Mucosa of descending colon (tissue), 3 donors: Measurements from ENCODE around the gene DNAJA4. TPM values are rescaled to one million over a fixed set of nuclear protein-coding genes. Genes with fewer than 3 reads are reported as not detected.

Experiments
- ATAC-seq: fragments of 200-7000 bp; cut with Tn5 transposase; one replicate; pipeline ENCODE4 v1.9.1; 2020; ENCODE audit warnings: mild to moderate bottlenecking, moderate library complexity
- DNase-seq, 3 donors: peaks; one replicate each; pipeline ENCODE4 v3.0.0-alpha.2; 2020
- H3K36me3 ChIP-seq: fragments of 200-600 bp; one replicate; pipeline ENCODE4 v1.8.0; 2021; ENCODE audit warnings: low read depth, mild to moderate bottlenecking
- H3K4me1 ChIP-seq: fragments of 200-600 bp; one replicate; pipeline ENCODE4 v1.8.0; 2021; ENCODE audit warnings: low read depth, mild to moderate bottlenecking
- H3K4me3 ChIP-seq: fragments of 200-600 bp; one replicate; pipeline ENCODE4 v1.8.0; 2021; ENCODE audit warnings: mild to moderate bottlenecking
- H3K9me3 ChIP-seq: fragments of 200-600 bp; one replicate; pipeline ENCODE4 v1.8.0; 2021; ENCODE audit warnings: mild to moderate bottlenecking
- intact Hi-C, 2 donors: fragments of 100-400 bp; cut with DNase I in 1 of 2; cut with micrococcal nuclease in 1 of 2; formaldehyde crosslinking; loops; one replicate each; pipeline versions ENCODE4 v1.11.0 to v1.11.1; 2022; cut with DNase I, micrococcal nuclease
- total RNA-seq, 3 donors: library from RNA; stranded (reverse); fragmentation: NEBNext Ultra II Directional in 2 of 3; extraction: Animal tissue kit (Norgen Biotek cat#: 25700) in 2 of 3; gene quantifications; one replicate each; pipeline versions ENCODE4 v1.2.1 to v1.2.4, GENCODE V29; 2021 to 2023
- TF ChIP-seq, protein P1 (sequence below): fragments of 200-600 bp; IDR thresholded peaks from one replicate; pipeline ENCODE4 v1.8.0; 2022; ENCODE audit warnings: antibody characterized with exemption, mild to moderate bottlenecking
- donor health status: DM: no; HTN: no; CAD: no; lungs with moderate emphysema.
- donor health status: DM: no; HTN: no; CAD: no.
- donor health status: DM: no; HTN: yes; CAD: no.

The DNAJA4 gene
- total RNA-seq, 3 donors from 2014 or later, result 33.8 to 52.8 (median 43.5) TPM

DNA sequence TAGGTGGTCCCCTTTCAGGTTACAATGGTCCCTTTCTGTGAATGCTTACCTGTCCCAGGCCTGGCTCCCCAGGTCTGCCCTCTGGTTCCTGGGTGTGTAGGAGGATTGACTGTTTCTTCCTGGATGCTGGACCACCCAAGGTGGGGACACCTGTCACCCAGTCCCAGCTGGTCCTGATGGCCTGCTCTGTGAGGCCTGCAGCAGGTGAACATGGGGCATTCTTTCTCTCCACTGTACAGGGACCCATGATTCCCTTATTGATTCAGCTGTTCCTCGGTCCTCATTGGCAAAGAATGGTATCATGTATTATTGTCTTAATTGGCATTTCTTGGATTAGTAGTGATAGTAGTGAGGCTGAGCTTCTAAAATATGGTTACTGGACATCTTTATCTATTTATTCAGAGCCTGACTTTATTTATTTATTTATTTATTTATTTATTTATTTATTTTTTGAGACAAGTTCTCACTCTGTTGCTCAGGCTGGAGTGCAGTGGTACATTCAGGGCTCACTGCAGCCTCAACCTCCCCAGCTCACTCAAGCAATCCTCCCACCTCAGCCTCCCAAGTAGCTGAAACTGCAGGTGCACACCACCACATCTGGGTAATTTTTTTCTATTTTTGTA lies 8.8 kb upstream of the DNAJA4 start:
- no peak for DNase-seq
- TF ChIP-seq, protein P1, sequence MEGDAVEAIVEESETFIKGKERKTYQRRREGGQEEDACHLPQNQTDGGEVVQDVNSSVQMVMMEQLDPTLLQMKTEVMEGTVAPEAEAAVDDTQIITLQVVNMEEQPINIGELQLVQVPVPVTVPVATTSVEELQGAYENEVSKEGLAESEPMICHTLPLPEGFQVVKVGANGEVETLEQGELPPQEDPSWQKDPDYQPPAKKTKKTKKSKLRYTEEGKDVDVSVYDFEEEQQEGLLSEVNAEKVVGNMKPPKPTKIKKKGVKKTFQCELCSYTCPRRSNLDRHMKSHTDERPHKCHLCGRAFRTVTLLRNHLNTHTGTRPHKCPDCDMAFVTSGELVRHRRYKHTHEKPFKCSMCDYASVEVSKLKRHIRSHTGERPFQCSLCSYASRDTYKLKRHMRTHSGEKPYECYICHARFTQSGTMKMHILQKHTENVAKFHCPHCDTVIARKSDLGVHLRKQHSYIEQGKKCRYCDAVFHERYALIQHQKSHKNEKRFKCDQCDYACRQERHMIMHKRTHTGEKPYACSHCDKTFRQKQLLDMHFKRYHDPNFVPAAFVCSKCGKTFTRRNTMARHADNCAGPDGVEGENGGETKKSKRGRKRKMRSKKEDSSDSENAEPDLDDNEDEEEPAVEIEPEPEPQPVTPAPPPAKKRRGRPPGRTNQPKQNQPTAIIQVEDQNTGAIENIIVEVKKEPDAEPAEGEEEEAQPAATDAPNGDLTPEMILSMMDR, result no peak
- no peak for ATAC-seq
- Histone ChIP-seq H3K36me3 (no peaks in the 10 kb centered on the region), H3K4me3 (no peak overlapping the region), H3K4me1 (no peaks in the 10 kb centered on the region), H3K9me3 (no peaks in the 10 kb centered on the region)
- intact Hi-C loops, result no loop called here

DNA sequence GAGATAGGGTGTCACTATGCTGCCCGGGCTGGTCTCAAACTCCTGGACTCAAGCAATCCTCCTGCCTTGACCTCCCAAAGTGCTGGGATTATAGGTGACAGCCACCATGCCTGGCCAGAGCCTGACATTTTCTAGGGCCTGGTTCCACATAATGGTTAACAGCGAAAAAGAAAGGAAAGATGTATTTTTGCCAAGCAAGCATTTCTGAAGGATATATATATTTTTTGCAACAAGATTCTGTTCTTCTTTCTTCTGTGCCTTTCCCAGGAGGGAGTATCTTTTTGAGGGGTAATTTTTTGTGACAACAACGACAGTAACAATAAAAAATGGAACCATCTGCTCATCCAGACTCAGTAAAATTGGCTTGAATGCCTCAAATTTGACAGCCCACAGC lies 8.3 kb upstream of the DNAJA4 start:
- H3K36me3 ChIP-seq, result no peaks in the 10 kb centered on the region
- DNase-seq, result no peak
- intact Hi-C loops, result no loop called here
- peaks cover 3% of the 10 kb centered on the region for H3K4me1 ChIP-seq
- no peak for ATAC-seq
- H3K4me3 ChIP-seq, result no peak overlapping the region
- H3K9me3 ChIP-seq, result no peaks in the 10 kb centered on the region
- TF ChIP-seq, protein P1, result no peak

DNA sequence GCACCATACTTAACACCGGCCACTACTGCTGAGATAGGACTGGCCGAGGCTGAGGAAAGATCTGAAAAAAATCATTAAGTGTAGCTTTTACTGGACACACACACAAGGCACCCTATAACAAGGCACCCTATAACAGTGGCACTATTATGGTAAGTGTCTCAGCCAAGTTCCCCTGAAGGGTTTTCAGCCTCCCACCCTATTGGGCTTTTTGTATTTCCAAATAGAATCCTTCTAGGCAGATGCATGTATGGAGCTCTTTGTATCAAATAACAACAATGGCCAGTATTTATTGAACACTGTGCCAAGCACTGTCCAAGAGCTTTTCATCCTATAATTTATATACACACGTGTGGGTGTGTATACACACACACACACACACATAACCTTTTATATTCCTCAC lies 6.7 kb upstream of the DNAJA4 start:
- ATAC-seq (no peak), DNase-seq (no peak)
- TF ChIP-seq, protein P1, result no peak
- H3K9me3 ChIP-seq, result no peaks in the 10 kb centered on the region
- H3K4me1 ChIP-seq, result peaks cover 3% of the 10 kb centered on the region
- H3K36me3 ChIP-seq, result no peaks in the 10 kb centered on the region
- intact Hi-C loops, result no loop called here
- H3K4me3 ChIP-seq, result no peak overlapping the region

DNA sequence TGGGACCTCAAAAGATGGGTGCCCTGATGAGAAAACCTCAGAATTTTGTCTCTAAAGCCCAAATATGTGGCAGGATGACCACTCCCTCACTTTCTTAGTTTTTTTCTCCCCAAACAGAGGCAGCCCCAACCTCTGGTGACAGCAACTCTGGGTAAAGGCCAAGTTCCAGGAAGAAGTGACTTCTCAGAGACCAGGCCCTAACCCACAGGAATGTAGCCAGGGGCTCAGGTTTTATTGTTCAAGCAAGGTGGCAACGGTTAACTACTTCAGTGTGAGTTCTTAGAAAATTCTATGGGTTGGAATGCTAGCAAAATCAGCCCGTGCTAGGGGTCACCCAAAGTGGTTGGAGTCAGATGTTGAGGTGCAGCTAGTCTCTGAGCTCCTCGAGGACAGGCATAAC lies 5.1 kb upstream of the DNAJA4 start:
- peaks cover 3% of the 10 kb centered on the region for H3K4me1 ChIP-seq
- DNase-seq, result no peak
- intact Hi-C loops, result no loop called here

DNA sequence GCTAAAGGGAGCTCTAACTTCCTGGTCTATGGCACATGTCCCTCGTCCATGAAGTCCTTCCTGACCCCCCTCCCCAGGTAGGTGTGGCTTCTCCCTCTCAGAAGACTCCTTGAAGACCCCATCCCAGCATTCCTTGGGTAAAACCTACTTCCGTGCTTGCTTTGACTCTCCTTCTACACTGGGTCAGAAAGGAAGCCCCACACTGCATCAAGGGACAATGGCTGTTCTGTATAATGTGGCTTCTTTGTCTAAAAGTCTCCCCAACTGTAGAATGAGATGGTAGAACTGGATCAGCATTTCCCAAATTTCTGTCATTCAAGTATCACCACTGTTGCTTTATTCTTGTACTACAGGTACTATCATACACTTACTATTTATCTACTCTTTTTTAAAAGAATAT lies 3.9 kb upstream of the DNAJA4 start:
- Histone ChIP-seq H3K4me1 (peaks cover 7% of the 10 kb centered on the region), H3K4me3 (no peak overlapping the region), H3K36me3 (no peaks in the 10 kb centered on the region), H3K9me3 (no peaks in the 10 kb centered on the region)
- intact Hi-C loops, result no loop called here
- TF ChIP-seq, protein P1, result no peak
- DNase-seq, result no peak
- ATAC-seq, result no peak

More for the DNA sequence above, 5.1 kb upstream of the DNAJA4 start:
- H3K36me3 ChIP-seq, result no peaks in the 10 kb centered on the region
- no peaks in the 10 kb centered on the region for H3K9me3 ChIP-seq
- TF ChIP-seq, protein P1, result no peak
- H3K4me3 ChIP-seq, result no peak overlapping the region
- no peak for ATAC-seq

DNA sequence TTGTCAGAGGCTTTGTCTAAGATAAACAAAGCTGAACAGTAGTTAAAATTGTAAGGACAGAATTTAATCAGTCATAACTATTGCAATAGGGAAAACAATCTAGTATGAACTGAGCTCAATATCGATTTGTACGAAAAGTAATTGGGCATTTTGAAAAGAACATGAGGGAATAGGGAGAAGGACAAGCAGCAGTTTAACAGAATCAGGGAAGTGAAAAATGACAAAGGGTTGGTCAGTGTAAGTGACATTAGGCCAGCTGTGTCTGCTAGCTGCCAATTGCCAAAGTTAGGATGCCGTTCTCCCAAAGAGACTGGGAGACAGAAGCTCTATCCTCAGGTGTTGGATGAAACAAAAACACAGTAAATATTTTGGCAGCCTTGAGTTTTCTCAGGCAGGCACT lies 3.3 kb upstream of the DNAJA4 start:
- H3K36me3 ChIP-seq, result no peaks in the 10 kb centered on the region
- TF ChIP-seq, protein P1, result no peak
- H3K9me3 ChIP-seq, result no peaks in the 10 kb centered on the region
- intact Hi-C loops, result no loop called here
- ATAC-seq, result no peak
- DNase-seq, result no peak
- peaks cover 12% of the 10 kb centered on the region for H3K4me1 ChIP-seq
- H3K4me3 ChIP-seq, result no peak overlapping the region
